ENCODE results near the gene VSTM2L. TPM values are rescaled to one million over a fixed set of nuclear protein-coding genes. Genes with fewer than 3 reads are reported as not detected.

VSTM2L gene
- total and polyA plus RNA-seq, 2 of the 13 experiments (the other 11 are each of a cell fraction or from before 2014, with no cell fraction given): not detected

DNA sequence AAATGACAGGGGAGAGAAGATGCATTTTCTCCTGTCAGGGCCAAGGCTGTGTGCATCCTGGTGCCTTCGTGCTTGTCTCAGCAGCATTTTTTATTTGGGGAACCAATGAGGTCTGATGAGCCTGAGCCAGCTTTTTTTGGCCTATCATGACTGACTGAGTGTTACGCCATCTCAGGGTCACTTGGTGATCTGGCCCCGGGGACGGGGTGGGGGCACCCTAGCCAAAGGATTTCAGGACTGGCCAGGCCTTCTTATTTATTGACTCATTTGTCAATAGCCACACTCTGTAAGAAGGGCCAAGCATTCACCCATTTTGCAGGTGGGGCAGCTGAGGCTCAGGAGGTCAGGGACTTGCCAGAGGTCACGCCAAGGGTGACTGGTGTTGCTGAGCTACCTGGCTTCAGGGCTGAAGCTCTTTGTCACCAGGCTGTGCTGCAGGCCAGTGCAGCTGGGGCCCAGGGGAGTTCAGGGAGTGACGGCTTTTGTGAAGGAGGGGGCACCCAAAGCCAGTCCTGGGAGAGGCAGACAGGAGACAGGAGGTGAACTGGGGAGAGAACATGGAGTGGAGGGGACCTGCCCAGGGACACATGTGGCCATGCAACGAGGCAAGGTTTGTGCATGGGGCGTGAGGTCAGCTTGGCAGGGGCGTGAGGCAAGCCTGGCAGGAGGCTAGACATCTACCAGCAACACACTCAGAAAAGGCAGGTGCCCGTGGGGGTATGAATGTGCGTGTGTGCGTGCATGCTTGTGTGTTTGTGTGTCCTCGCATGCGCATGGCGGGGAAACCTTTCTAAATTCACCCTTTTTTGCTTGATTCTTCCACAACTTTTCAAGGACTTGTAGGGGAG is 31.1 kb downstream of the VSTM2L start (continued):
- TF ChIP-seq, protein P1, sequence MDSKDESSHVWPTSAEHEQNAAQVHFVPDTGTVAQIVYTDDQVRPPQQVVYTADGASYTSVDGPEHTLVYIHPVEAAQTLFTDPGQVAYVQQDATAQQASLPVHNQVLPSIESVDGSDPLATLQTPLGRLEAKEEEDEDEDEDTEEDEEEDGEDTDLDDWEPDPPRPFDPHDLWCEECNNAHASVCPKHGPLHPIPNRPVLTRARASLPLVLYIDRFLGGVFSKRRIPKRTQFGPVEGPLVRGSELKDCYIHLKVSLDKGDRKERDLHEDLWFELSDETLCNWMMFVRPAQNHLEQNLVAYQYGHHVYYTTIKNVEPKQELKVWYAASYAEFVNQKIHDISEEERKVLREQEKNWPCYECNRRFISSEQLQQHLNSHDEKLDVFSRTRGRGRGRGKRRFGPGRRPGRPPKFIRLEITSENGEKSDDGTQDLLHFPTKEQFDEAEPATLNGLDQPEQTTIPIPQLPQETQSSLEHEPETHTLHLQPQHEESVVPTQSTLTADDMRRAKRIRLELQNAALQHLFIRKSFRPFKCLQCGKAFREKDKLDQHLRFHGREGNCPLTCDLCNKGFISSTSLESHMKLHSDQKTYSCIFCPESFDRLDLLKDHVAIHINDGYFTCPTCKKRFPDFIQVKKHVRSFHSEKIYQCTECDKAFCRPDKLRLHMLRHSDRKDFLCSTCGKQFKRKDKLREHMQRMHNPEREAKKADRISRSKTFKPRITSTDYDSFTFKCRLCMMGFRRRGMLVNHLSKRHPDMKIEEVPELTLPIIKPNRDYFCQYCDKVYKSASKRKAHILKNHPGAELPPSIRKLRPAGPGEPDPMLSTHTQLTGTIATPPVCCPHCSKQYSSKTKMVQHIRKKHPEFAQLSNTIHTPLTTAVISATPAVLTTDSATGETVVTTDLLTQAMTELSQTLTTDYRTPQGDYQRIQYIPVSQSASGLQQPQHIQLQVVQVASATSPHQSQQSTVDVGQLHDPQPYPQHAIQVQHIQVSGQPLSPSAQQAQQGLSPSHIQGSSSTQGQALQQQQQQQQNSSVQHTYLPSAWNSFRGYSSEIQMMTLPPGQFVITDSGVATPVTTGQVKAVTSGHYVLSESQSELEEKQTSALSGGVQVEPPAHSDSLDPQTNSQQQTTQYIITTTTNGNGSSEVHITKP (CRISPR knock-in tag; IDR thresholded peaks at IDR 0.05; ENCODE audit: low read depth): no peak
- TF ChIP-seq MZF1 (CRISPR knock-in tag; IDR thresholded peaks at IDR 0.05; ENCODE audit: borderline replicate concordance) (no peak), ZNF768 (CRISPR knock-in tag; IDR thresholded peaks at IDR 0.05) (0 out of 2 replicates have a peak, but pooled peaks have one; percentile 19), ZNF225 (CRISPR knock-in tag; IDR thresholded peaks at IDR 0.05) (0 out of 2 replicates have a peak, but pooled peaks have one; percentile 45), ZNF629 (CRISPR knock-in tag; conservative IDR thresholded peaks at IDR 0.05) (peak; percentile 95)

DNA sequence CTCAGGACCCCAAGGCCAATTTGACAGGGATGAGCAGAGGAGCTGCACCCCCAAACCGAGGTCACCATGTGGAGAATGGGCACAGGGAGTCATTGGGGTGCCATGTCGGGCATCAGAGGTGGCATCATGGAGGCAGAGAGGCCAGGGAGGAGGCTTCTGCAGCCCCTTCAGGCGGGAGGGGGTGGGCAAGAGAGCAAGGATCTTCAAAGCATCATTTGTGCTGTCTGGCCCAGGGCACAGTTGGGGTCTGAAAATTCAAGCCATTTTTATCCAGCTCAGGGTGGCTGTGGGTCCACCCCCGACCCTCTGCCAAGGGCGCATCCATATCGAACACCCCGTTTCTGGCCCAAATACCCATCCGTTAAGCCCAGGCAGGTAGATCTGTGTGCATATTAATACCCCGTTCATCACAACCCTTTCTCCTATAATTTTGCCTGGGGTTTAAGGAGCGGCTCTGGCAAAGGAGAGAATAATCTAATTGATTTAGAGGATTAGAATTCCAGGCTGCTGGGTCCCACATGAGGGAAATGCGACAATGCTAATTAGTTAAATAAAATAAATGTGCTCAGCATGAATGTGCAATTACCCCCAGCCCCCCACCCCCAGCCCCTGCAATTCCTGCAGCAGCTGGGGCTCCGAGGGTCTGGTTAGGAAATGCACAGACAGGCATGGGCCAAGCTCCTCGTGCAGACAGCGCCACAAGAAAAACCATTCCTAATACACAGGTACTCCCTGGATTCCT is 31.9 kb downstream of the VSTM2L start:
- Histone ChIP-seq H3K4me1 (ENCODE audit: insufficient read depth, low read length) (no peaks in the 10 kb centered on the region), H3K9me3 (ENCODE audit: low read length) (no peaks in the 10 kb centered on the region), H3K79me2 (ENCODE audit: insufficient read depth, low read length) (no peaks in the 10 kb centered on the region), H3K4me3 (replicated peaks in 1 of 3; ENCODE audit: insufficient read depth in 1 of 3, low read depth in 2 of 3, low read length in 3 of 3) (no peak overlapping the region), H3K36me3 (replicated peaks in 1 of 2; ENCODE audit: control insufficient read depth in 1 of 2, insufficient read depth in 2 of 2, low read length in 2 of 2) (no peaks in the 10 kb centered on the region), H2AFZ (ENCODE audit: low read length) (no peak overlapping the region), H3K9ac (ENCODE audit: insufficient read depth, low read depth, low read length) (no peak overlapping the region), H4K20me1 (ENCODE audit: insufficient read depth, low read length) (peaks cover 3% of the 10 kb centered on the region; the same call in 1 of the 2 replicates), H3K27ac (ENCODE audit: extremely low read length, insufficient read depth, low read length) (no peak overlapping the region), H3K27me3 (ENCODE audit: control insufficient read depth in 1 of 2, insufficient read depth in 2 of 2, low read length in 2 of 2) (peaks cover 27 to 63% of the 10 kb centered on the region in 2 experiments), H3K4me2 (ENCODE audit: low read depth, low read length) (no peak overlapping the region)
- BruUV-seq (replicated peaks): no TSS peak
- ChIA-PET POLR2A (no interaction called here), CTCF (ENCODE audit: low intra/inter-chr PET ratio, low total read pairs) (no interaction called here)
- TF ChIP-seq, protein P2, sequence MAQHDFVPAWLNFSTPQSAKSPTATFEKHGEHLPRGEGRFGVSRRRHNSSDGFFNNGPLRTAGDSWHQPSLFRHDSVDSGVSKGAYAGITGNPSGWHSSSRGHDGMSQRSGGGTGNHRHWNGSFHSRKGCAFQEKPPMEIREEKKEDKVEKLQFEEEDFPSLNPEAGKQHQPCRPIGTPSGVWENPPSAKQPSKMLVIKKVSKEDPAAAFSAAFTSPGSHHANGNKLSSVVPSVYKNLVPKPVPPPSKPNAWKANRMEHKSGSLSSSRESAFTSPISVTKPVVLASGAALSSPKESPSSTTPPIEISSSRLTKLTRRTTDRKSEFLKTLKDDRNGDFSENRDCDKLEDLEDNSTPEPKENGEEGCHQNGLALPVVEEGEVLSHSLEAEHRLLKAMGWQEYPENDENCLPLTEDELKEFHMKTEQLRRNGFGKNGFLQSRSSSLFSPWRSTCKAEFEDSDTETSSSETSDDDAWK (CRISPR knock-in tag; IDR thresholded peaks at IDR 0.05): no peak
- no peak for TF ChIP-seq ZNF256 (CRISPR knock-in tag; conservative IDR thresholded peaks at IDR 0.05)
- TF ChIP-seq HHEX (CRISPR knock-in tag; IDR thresholded peaks at IDR 0.05): no peak
- TF ChIP-seq SMAD3 (CRISPR knock-in tag; IDR thresholded peaks at IDR 0.05): no peak
- no peak for TF ChIP-seq HOXA5 (CRISPR knock-in tag; IDR thresholded peaks at IDR 0.05)
- TF ChIP-seq JUN (CRISPR knock-in tag; IDR thresholded peaks at IDR 0.05): no peak
- TF ChIP-seq, protein P3, sequence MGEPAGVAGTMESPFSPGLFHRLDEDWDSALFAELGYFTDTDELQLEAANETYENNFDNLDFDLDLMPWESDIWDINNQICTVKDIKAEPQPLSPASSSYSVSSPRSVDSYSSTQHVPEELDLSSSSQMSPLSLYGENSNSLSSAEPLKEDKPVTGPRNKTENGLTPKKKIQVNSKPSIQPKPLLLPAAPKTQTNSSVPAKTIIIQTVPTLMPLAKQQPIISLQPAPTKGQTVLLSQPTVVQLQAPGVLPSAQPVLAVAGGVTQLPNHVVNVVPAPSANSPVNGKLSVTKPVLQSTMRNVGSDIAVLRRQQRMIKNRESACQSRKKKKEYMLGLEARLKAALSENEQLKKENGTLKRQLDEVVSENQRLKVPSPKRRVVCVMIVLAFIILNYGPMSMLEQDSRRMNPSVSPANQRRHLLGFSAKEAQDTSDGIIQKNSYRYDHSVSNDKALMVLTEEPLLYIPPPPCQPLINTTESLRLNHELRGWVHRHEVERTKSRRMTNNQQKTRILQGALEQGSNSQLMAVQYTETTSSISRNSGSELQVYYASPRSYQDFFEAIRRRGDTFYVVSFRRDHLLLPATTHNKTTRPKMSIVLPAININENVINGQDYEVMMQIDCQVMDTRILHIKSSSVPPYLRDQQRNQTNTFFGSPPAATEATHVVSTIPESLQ (CRISPR knock-in tag; conservative IDR thresholded peaks at IDR 0.05): no peak
- TF ChIP-seq ARID2 (CRISPR knock-in tag; IDR thresholded peaks at IDR 0.05; ENCODE audit: borderline replicate concordance): no peak
- no peak for TF ChIP-seq RNF2 (conservative IDR thresholded peaks at IDR 0.05; ENCODE audit: low read depth)
- FAIRE-seq (no peak), ATAC-seq (no peak), DNase-seq (ENCODE audit: low spot score) (no peak)
- intact Hi-C loops (cut with micrococcal nuclease; ENCODE audit: unreplicated experiment) (no loop called here), in situ Hi-C loops (cut with HindIII; ENCODE audit: extremely low pct_ligation_motif_present, low pct_unique_long_range_greater_than_20kb) (no loop called here)
- WGBS (ENCODE audit: low lambda C conversion rate): 45% methylated on average over 14 of the region's 14 CpGs

Data from HepG2 (cell line).